WTC11 (cell line): ENCODE measurements around the gene BLTP1.

Experiments
- CREM ChIP-seq: sonication (generic); formaldehyde crosslinking; IDR thresholded peaks from 2 replicates; pipeline ENCODE4 v1.8.1; 2022; ENCODE audit warnings: mild to moderate bottlenecking, missing genetic modification reagents, moderate library complexity
- CTCF ChIP-seq: fragments of 200-600 bp; IDR thresholded peaks from 2 replicates; pipeline ENCODE4 v1.8.0; 2022; ENCODE audit warnings: antibody characterized with exemption
- ETV6 ChIP-seq: sonication (generic); formaldehyde crosslinking; IDR thresholded peaks from 2 replicates; pipeline ENCODE4 v1.8.1; 2022; ENCODE audit warnings: mild to moderate bottlenecking, missing genetic modification reagents
- IRF1 ChIP-seq: sonication (generic); formaldehyde crosslinking; IDR thresholded peaks from 2 replicates; pipeline ENCODE4 v1.8.0; 2023; ENCODE audit warnings: missing genetic modification reagents
- KAT7 ChIP-seq: sonication (generic); formaldehyde crosslinking; IDR thresholded peaks from 2 replicates; pipeline ENCODE4 v1.8.1; 2023; ENCODE audit warnings: missing genetic modification reagents, mild to moderate bottlenecking, borderline replicate concordance
- NR3C1 ChIP-seq: sonication (generic); formaldehyde crosslinking; conservative IDR thresholded peaks from 2 replicates; pipeline ENCODE4 v1.8.1; 2023; ENCODE audit warnings: low read depth, mild to moderate bottlenecking, missing genetic modification reagents
- RORB ChIP-seq: fragments of 250-450 bp; sonication (Bioruptor Pico); IDR thresholded peaks from 2 replicates; pipeline ENCODE4 v1.9.0; 2021; ENCODE audit warnings: mild to moderate bottlenecking
- TEAD1 ChIP-seq: sonication (generic); formaldehyde crosslinking; IDR thresholded peaks from 2 replicates; pipeline ENCODE4 v1.8.0; 2022; ENCODE audit warnings: mild to moderate bottlenecking, missing genetic modification reagents
- TF ChIP-seq, protein P1 (sequence below): sonication (generic); formaldehyde crosslinking; IDR thresholded peaks from 2 replicates; pipeline ENCODE4 v1.8.1; 2023; ENCODE audit warnings: mild to moderate bottlenecking, missing genetic modification reagents, borderline replicate concordance

DNA sequence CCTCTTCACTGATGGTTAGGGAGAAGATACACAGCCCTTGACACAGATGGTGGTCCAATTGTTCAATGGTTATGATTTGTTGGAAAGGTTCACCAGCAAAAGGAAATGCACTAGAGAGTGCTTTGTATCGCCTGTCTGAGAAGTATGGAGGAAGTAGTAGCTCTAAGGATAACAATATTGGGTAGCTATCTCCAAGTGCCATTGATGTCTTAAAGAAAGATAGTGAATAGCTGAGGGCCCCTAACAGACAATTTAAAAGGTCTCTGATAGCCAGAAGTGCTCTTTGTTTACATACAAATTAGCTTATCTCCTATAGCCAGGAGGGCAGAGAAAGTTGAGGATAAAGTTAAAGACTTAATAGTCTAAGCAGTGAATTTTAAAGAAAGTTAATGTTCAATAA, 33.9 kb upstream of the BLTP1 start:
- TF ChIP-seq KAT7: no peak
- no peak for TF ChIP-seq NR3C1 (CRISPR knock-in tag)
- TF ChIP-seq CTCF: no peak
- TF ChIP-seq CREM (CRISPR knock-in tag): no peak
- TF ChIP-seq TEAD1 (CRISPR knock-in tag): no peak
- TF ChIP-seq RORB (CRISPR knock-in tag): no peak
- TF ChIP-seq ETV6: no peak
- no peak for TF ChIP-seq IRF1 (CRISPR knock-in tag)
- TF ChIP-seq, protein P1, sequence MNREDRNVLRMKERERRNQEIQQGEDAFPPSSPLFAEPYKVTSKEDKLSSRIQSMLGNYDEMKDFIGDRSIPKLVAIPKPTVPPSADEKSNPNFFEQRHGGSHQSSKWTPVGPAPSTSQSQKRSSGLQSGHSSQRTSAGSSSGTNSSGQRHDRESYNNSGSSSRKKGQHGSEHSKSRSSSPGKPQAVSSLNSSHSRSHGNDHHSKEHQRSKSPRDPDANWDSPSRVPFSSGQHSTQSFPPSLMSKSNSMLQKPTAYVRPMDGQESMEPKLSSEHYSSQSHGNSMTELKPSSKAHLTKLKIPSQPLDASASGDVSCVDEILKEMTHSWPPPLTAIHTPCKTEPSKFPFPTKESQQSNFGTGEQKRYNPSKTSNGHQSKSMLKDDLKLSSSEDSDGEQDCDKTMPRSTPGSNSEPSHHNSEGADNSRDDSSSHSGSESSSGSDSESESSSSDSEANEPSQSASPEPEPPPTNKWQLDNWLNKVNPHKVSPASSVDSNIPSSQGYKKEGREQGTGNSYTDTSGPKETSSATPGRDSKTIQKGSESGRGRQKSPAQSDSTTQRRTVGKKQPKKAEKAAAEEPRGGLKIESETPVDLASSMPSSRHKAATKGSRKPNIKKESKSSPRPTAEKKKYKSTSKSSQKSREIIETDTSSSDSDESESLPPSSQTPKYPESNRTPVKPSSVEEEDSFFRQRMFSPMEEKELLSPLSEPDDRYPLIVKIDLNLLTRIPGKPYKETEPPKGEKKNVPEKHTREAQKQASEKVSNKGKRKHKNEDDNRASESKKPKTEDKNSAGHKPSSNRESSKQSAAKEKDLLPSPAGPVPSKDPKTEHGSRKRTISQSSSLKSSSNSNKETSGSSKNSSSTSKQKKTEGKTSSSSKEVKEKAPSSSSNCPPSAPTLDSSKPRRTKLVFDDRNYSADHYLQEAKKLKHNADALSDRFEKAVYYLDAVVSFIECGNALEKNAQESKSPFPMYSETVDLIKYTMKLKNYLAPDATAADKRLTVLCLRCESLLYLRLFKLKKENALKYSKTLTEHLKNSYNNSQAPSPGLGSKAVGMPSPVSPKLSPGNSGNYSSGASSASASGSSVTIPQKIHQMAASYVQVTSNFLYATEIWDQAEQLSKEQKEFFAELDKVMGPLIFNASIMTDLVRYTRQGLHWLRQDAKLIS: no peak
